GM12891 (cell line): Measurements from ENCODE around the gene MED7.

Experiments used
- PAX5 ChIP-seq: IDR thresholded peaks from 2 replicates; pipeline ENCODE4 v1.6.1; 2011; ENCODE audit warnings: low read length, moderate library complexity, mild to moderate bottlenecking; ENCODE audit not compliant: insufficient read depth, severe bottlenecking
- POLR2A ChIP-seq: IDR thresholded peaks from 2 replicates; pipeline ENCODE4 v1.6.1; 2011; ENCODE audit warnings: low read depth, low read length, control low read depth

GRCh38 chr5:157177953-157178352 lies 35.3 kb upstream of the MED7 start:
- no peak for TF ChIP-seq PAX5
- no peak for TF ChIP-seq POLR2A
